Measurements from ENCODE around the gene KERA. TPM values are rescaled to one million over a fixed set of nuclear protein-coding genes. Genes with fewer than 3 reads are reported as not detected.

The KERA gene
- total and polyA plus RNA-seq, 9 of the 15 experiments (the other 6 are each of a cell fraction or from before 2014, with no cell fraction given), result not detected

DNA sequence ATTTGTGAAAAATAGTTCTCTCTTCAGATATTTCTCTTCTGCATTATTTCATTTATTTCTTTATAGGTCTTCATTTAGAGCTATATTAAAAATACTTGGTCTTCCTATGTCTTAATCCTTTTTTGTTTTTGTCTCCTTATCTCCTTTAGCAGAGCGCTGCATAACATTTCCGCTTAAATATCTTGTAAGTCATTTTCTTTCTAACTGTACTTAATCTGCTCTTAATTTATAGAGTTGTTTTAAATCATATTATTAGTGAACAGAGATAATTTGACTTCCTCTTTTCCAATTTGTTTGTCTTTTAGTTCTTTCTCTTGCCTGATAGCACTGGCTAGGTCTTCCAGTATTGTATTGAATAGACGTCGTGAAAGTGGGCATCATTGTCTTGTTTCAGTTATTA is 35.5 kb upstream of the KERA start:
- H3K9me3 ChIP-seq (replicated peaks; ENCODE audit: control insufficient read depth, insufficient read depth, low read depth, low read length), result no peaks in the 10 kb centered on the region
- no peak overlapping the region for H3K27ac ChIP-seq (ENCODE audit: extremely low read depth, low read depth, low read length)
- no peak overlapping the region for H2AFZ ChIP-seq (ENCODE audit: low read depth, low read length)
- in situ Hi-C loops (cut with MboI) (no loop called here), intact Hi-C loops (cut with micrococcal nuclease) (no loop called here)
- no peaks in the 10 kb centered on the region for H4K20me1 ChIP-seq (replicated peaks; ENCODE audit: control insufficient read depth, insufficient read depth, low read length)
- H3K9me1 ChIP-seq (ENCODE audit: control insufficient read depth, insufficient read depth, low read length), result no peaks in the 10 kb centered on the region
- H3K27me3 ChIP-seq (ENCODE audit: control insufficient read depth in 2 of 2, insufficient read depth in 2 of 2, low read length in 2 of 2), result no peaks in the 10 kb centered on the region
- H3K9ac ChIP-seq (ENCODE audit: insufficient read depth in 1 of 2, low read depth in 2 of 2, low read length in 2 of 2), result no peak overlapping the region
- DNase-seq (ENCODE audit: extremely low read depth in 1 of 4, low spot score in 3 of 4), result no peak
- BruUV-seq (replicated peaks), result no TSS peak
- ChIA-PET POLR2A (no interaction called here), CTCF (ENCODE audit: low intra/inter-chr PET ratio) (no interaction called here)
- WGBS (ENCODE audit: insufficient coverage, low coverage, missing lambda C conversion rate), result 1% methylated on average over 4 of the region's 4 CpGs
- H3K4me3 ChIP-seq, result no peak overlapping the region
- no peak for FAIRE-seq
- no peak for ATAC-seq
- no peaks in the 10 kb centered on the region for H3K36me3 ChIP-seq (ENCODE audit: control insufficient read depth, insufficient read depth, low read length)
- no peak overlapping the region for H3K4me2 ChIP-seq (ENCODE audit: insufficient read depth, low read length)
- H3K79me2 ChIP-seq (ENCODE audit: control insufficient read depth, insufficient read depth, low read length), result no peaks in the 10 kb centered on the region
- no peaks in the 10 kb centered on the region for H3K4me1 ChIP-seq (replicated peaks in 1 of 2; ENCODE audit: control insufficient read depth in 2 of 2, insufficient read depth in 2 of 2, low read length in 2 of 2)
- TF ChIP-seq NR4A1 (CRISPR knock-in tag; IDR thresholded peaks at IDR 0.05), result no peak
- TF ChIP-seq NR4A1 (tag; IDR thresholded peaks at IDR 0.05), result no peak
- TF ChIP-seq, protein P1, sequence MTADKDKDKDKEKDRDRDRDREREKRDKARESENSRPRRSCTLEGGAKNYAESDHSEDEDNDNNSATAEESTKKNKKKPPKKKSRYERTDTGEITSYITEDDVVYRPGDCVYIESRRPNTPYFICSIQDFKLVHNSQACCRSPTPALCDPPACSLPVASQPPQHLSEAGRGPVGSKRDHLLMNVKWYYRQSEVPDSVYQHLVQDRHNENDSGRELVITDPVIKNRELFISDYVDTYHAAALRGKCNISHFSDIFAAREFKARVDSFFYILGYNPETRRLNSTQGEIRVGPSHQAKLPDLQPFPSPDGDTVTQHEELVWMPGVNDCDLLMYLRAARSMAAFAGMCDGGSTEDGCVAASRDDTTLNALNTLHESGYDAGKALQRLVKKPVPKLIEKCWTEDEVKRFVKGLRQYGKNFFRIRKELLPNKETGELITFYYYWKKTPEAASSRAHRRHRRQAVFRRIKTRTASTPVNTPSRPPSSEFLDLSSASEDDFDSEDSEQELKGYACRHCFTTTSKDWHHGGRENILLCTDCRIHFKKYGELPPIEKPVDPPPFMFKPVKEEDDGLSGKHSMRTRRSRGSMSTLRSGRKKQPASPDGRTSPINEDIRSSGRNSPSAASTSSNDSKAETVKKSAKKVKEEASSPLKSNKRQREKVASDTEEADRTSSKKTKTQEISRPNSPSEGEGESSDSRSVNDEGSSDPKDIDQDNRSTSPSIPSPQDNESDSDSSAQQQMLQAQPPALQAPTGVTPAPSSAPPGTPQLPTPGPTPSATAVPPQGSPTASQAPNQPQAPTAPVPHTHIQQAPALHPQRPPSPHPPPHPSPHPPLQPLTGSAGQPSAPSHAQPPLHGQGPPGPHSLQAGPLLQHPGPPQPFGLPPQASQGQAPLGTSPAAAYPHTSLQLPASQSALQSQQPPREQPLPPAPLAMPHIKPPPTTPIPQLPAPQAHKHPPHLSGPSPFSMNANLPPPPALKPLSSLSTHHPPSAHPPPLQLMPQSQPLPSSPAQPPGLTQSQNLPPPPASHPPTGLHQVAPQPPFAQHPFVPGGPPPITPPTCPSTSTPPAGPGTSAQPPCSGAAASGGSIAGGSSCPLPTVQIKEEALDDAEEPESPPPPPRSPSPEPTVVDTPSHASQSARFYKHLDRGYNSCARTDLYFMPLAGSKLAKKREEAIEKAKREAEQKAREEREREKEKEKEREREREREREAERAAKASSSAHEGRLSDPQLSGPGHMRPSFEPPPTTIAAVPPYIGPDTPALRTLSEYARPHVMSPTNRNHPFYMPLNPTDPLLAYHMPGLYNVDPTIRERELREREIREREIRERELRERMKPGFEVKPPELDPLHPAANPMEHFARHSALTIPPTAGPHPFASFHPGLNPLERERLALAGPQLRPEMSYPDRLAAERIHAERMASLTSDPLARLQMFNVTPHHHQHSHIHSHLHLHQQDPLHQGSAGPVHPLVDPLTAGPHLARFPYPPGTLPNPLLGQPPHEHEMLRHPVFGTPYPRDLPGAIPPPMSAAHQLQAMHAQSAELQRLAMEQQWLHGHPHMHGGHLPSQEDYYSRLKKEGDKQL (CRISPR knock-in tag; IDR thresholded peaks at IDR 0.05; ENCODE audit: borderline replicate concordance), result no peak
- TF ChIP-seq, protein P2, sequence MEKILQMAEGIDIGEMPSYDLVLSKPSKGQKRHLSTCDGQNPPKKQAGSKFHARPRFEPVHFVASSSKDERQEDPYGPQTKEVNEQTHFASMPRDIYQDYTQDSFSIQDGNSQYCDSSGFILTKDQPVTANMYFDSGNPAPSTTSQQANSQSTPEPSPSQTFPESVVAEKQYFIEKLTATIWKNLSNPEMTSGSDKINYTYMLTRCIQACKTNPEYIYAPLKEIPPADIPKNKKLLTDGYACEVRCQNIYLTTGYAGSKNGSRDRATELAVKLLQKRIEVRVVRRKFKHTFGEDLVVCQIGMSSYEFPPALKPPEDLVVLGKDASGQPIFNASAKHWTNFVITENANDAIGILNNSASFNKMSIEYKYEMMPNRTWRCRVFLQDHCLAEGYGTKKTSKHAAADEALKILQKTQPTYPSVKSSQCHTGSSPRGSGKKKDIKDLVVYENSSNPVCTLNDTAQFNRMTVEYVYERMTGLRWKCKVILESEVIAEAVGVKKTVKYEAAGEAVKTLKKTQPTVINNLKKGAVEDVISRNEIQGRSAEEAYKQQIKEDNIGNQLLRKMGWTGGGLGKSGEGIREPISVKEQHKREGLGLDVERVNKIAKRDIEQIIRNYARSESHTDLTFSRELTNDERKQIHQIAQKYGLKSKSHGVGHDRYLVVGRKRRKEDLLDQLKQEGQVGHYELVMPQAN (IDR thresholded peaks at IDR 0.05; ENCODE audit: borderline replicate concordance), result no peak
- TF ChIP-seq CHD2 (IDR thresholded peaks at IDR 0.05; ENCODE audit: low read depth, low read length), result no peak
- TF ChIP-seq MTA1 (IDR thresholded peaks at IDR 0.05; ENCODE audit: borderline replicate concordance), result no peak
- TF ChIP-seq ZNF24 (IDR thresholded peaks at IDR 0.05), result no peak
- no peak for TF ChIP-seq RFX5 (IDR thresholded peaks at IDR 0.05; ENCODE audit: low read depth, low read length)
- TF ChIP-seq, protein P3, sequence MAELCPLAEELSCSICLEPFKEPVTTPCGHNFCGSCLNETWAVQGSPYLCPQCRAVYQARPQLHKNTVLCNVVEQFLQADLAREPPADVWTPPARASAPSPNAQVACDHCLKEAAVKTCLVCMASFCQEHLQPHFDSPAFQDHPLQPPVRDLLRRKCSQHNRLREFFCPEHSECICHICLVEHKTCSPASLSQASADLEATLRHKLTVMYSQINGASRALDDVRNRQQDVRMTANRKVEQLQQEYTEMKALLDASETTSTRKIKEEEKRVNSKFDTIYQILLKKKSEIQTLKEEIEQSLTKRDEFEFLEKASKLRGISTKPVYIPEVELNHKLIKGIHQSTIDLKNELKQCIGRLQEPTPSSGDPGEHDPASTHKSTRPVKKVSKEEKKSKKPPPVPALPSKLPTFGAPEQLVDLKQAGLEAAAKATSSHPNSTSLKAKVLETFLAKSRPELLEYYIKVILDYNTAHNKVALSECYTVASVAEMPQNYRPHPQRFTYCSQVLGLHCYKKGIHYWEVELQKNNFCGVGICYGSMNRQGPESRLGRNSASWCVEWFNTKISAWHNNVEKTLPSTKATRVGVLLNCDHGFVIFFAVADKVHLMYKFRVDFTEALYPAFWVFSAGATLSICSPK (IDR thresholded peaks at IDR 0.05; ENCODE audit: borderline replicate concordance), result no peak
- TF ChIP-seq SPI1 (IDR thresholded peaks at IDR 0.05; ENCODE audit: borderline replicate concordance, low read depth, low read length), result no peak
- TF ChIP-seq PRMT5 (CRISPR knock-in tag; IDR thresholded peaks at IDR 0.05), result no peak
- no peak for TF ChIP-seq ZNF165 (CRISPR knock-in tag; IDR thresholded peaks at IDR 0.05; ENCODE audit: borderline replicate concordance)
- no peak for TF ChIP-seq ZNF239 (CRISPR knock-in tag; IDR thresholded peaks at IDR 0.05)
- TF ChIP-seq ZNF124 (CRISPR knock-in tag; IDR thresholded peaks at IDR 0.05), result no peak
- TF ChIP-seq, protein P4, sequence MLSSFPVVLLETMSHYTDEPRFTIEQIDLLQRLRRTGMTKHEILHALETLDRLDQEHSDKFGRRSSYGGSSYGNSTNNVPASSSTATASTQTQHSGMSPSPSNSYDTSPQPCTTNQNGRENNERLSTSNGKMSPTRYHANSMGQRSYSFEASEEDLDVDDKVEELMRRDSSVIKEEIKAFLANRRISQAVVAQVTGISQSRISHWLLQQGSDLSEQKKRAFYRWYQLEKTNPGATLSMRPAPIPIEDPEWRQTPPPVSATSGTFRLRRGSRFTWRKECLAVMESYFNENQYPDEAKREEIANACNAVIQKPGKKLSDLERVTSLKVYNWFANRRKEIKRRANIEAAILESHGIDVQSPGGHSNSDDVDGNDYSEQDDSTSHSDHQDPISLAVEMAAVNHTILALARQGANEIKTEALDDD (IDR thresholded peaks at IDR 0.05), result no peak
